ENCODE data around the gene IL22. TPM values are rescaled to one million over a fixed set of nuclear protein-coding genes. Genes with fewer than 3 reads are reported as not detected.

IL22 gene, protein sequence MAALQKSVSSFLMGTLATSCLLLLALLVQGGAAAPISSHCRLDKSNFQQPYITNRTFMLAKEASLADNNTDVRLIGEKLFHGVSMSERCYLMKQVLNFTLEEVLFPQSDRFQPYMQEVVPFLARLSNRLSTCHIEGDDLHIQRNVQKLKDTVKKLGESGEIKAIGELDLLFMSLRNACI
- not detected for total RNA-seq

DNA sequence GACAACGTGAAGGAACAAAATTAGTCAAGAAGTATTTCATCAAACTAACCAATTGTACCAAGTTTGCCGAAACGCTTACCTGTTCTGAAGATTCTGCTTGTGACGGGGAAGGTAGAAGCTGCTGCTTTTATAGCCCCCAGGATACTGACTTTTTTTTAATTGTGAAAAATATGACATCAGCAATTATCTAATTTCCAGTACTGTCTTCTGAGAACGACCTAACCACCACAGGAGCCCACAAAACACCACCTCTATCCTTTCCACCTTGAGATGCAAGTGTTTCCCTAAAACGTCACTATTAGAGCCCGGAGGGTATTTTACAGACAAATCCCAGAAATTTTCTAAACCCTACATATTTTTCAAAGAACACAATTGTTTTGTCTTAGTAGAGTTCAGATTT is at the start of gene IL22:
Gene IL22, minus strand, starts transcription at position 101 of the 400 bp plus-strand sequence. CDS start 156 bp downstream, outside the sequence.
- Histone ChIP-seq H3K4me3 (no peak within 1 kb of the TSS), H3K27ac (no peak within 1 kb of the TSS), H3K27me3 (peaks cover 11% of the 10 kb centered on the region), H3K4me1 (no peaks in the 10 kb centered on the region), H3K36me3 (no peaks in the 10 kb centered on the region), H3K9me3 (no peaks in the 10 kb centered on the region)
- no peak for DNase-seq (ENCODE audit: low spot score in 2 of 2)
- WGBS = 88% methylated on average over 7 of the region's 7 CpGs
- TF ChIP-seq POLR2AphosphoS5 (IDR thresholded peaks at IDR 0.05) = no peak
- TF ChIP-seq, protein P1, sequence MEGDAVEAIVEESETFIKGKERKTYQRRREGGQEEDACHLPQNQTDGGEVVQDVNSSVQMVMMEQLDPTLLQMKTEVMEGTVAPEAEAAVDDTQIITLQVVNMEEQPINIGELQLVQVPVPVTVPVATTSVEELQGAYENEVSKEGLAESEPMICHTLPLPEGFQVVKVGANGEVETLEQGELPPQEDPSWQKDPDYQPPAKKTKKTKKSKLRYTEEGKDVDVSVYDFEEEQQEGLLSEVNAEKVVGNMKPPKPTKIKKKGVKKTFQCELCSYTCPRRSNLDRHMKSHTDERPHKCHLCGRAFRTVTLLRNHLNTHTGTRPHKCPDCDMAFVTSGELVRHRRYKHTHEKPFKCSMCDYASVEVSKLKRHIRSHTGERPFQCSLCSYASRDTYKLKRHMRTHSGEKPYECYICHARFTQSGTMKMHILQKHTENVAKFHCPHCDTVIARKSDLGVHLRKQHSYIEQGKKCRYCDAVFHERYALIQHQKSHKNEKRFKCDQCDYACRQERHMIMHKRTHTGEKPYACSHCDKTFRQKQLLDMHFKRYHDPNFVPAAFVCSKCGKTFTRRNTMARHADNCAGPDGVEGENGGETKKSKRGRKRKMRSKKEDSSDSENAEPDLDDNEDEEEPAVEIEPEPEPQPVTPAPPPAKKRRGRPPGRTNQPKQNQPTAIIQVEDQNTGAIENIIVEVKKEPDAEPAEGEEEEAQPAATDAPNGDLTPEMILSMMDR (IDR thresholded peaks at IDR 0.05) = no peak
- no peak for TF ChIP-seq POLR2A (IDR thresholded peaks at IDR 0.05)
- no peak for TF ChIP-seq EP300 (IDR thresholded peaks at IDR 0.05)

DNA sequence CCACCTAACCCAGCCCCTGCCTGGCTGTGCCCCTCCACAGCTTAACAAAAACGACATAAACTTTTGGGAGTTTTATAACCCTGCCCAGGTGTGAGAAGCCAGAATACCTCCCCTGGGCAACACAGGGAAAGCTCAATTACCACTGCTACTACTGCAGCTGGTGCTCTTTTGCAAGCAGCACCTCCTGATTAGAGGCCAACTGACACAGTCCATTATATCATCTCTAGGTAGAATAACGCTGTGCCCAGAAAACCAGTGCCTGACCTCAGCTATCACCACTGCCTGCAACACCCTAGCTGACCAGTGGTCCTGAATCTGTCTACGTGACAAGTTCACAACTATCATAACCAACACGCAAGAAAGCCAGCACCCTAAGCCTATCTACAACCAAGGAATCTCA is 44.5 kb upstream of the IL22 start:
- no peak overlapping the region for H3K4me3 ChIP-seq
- no peaks in the 10 kb centered on the region for H3K9me3 ChIP-seq
- WGBS = 75% methylated on average over 4 of the region's 4 CpGs
- peaks cover 13% of the 10 kb centered on the region for H3K36me3 ChIP-seq
- no peak for DNase-seq (ENCODE audit: low spot score in 2 of 2)
- no peaks in the 10 kb centered on the region for H3K4me1 ChIP-seq
- no peak overlapping the region for H3K27ac ChIP-seq
- TF ChIP-seq, protein P1 (IDR thresholded peaks at IDR 0.05) = no peak
- TF ChIP-seq EP300 (IDR thresholded peaks at IDR 0.05) (no peak), POLR2A (IDR thresholded peaks at IDR 0.05) (no peak), POLR2AphosphoS5 (IDR thresholded peaks at IDR 0.05) (no peak)
- no peaks in the 10 kb centered on the region for H3K27me3 ChIP-seq

DNA sequence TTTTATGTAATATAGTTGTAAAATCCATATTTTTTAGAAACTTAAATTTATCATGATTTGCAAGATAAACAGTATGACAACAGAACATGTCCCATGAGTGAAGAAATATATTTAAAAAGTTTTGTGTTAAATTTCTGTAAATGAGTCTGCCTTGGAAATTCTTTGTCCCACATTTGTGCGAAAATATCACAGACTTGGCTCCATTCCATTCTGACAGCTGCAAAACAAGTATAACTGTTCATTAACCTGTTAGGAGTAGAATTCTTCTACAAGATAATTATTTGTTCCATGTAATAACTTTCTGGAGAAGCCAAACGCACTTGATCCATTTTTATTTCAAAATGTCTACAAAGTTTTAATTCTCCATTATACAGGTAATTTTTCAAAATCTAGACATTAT is 40.8 kb upstream of the IL22 start:
- H3K9me3 ChIP-seq = no peaks in the 10 kb centered on the region
- no peaks in the 10 kb centered on the region for H3K4me1 ChIP-seq
- 30% methylated on average over 2 of the region's 2 CpGs for WGBS
- H3K27ac ChIP-seq = no peak overlapping the region
- no peak for TF ChIP-seq POLR2AphosphoS5 (IDR thresholded peaks at IDR 0.05)
- no peak for TF ChIP-seq EP300 (IDR thresholded peaks at IDR 0.05)
- no peak for TF ChIP-seq POLR2A (IDR thresholded peaks at IDR 0.05)
- TF ChIP-seq, protein P1 (IDR thresholded peaks at IDR 0.05) = no peak
- H3K27me3 ChIP-seq = no peaks in the 10 kb centered on the region
- no peak for DNase-seq (ENCODE audit: low spot score in 2 of 2)
- peaks cover 13% of the 10 kb centered on the region for H3K36me3 ChIP-seq
- H3K4me3 ChIP-seq = no peak overlapping the region

DNA sequence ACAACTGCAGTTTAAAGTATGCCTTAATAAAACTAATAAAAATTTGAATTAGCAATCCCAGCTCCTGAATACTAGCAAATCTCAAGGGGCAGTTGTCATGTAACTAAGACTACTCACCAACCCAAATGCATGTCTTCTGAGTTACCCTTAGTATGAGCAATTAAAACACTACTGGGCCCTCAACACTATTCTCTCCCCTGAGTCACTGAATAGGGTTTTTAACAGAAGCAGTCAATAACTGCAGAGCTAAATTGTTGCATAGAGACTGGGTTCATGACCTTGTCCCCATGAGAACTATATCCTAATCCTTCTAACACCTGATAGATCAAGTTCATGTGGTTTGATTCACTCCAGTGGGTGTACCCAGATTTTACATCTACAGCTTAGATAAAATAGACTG is 39.9 kb upstream of the IL22 start:
- Histone ChIP-seq H3K27me3 (no peaks in the 10 kb centered on the region), H3K4me1 (no peaks in the 10 kb centered on the region), H3K36me3 (peaks cover 10% of the 10 kb centered on the region), H3K9me3 (no peaks in the 10 kb centered on the region), H3K4me3 (no peak overlapping the region), H3K27ac (no peak overlapping the region)
- no peak for DNase-seq (ENCODE audit: low spot score in 2 of 2)
- TF ChIP-seq POLR2A (IDR thresholded peaks at IDR 0.05) = no peak
- no peak for TF ChIP-seq POLR2AphosphoS5 (IDR thresholded peaks at IDR 0.05)
- TF ChIP-seq EP300 (IDR thresholded peaks at IDR 0.05) = no peak
- TF ChIP-seq, protein P1 (IDR thresholded peaks at IDR 0.05) = no peak

DNA sequence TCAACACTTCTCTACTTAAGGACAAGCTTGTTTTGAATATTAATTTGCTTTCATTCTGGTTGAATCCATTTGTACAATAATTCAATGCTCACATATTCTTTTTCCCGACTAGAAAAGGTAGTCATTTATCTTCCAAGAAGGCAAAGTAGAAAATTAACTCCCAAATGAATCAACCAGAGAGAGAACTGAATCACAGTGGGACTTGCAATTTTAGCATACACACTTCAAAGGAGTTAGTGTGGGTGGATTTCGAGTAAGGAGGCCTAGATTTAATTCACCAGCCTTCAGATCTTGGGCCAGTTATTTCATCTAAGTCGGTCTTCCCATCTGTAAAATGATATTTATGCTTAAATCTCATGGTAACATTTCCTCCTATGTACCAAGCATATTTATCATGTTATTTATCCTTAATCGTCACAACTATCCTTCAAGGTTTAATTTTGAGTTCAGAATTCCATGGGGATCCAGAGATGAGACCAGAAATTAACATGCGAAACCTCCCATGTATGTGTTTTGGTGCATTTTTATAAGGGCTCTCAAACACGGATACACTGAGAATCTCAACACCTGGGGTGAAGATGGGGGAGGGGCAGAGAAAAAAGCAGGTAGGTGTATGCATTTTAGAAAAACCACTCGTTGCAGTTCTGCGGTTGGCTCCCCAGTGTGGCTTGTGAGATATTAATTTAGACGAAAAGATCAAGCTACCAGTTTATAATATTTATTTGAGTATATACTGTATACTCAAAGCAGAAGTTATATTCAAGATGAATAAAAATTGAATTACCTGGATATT is 38.9 kb upstream of the IL22 start:
- H3K4me1 ChIP-seq = no peaks in the 10 kb centered on the region
- no peak for TF ChIP-seq POLR2A (IDR thresholded peaks at IDR 0.05)
- no peak for TF ChIP-seq EP300 (IDR thresholded peaks at IDR 0.05)
- TF ChIP-seq POLR2AphosphoS5 (IDR thresholded peaks at IDR 0.05) = no peak
- TF ChIP-seq, protein P1 (IDR thresholded peaks at IDR 0.05) = no peak
- no peak overlapping the region for H3K4me3 ChIP-seq
- 79% methylated on average over 9 of the region's 9 CpGs for WGBS
- peaks cover 7% of the 10 kb centered on the region for H3K36me3 ChIP-seq
- no peaks in the 10 kb centered on the region for H3K27me3 ChIP-seq
- H3K27ac ChIP-seq = no peak overlapping the region
- H3K9me3 ChIP-seq = no peaks in the 10 kb centered on the region
- DNase-seq (ENCODE audit: low spot score in 2 of 2) = no peak

Measured in suprapubic skin (tissue), 4 donors.